ENCODE results near the gene RMND5B.
A peak's percentile ranks its signal among the peaks of the same experiment; 100 is the strongest.

Gene RMND5B

GRCh38 chr5:178093134-178093533, 37.7 kb upstream of the RMND5B start:
- no peak for DNase-seq (ENCODE audit: low read depth)
- TF ChIP-seq, protein P1, sequence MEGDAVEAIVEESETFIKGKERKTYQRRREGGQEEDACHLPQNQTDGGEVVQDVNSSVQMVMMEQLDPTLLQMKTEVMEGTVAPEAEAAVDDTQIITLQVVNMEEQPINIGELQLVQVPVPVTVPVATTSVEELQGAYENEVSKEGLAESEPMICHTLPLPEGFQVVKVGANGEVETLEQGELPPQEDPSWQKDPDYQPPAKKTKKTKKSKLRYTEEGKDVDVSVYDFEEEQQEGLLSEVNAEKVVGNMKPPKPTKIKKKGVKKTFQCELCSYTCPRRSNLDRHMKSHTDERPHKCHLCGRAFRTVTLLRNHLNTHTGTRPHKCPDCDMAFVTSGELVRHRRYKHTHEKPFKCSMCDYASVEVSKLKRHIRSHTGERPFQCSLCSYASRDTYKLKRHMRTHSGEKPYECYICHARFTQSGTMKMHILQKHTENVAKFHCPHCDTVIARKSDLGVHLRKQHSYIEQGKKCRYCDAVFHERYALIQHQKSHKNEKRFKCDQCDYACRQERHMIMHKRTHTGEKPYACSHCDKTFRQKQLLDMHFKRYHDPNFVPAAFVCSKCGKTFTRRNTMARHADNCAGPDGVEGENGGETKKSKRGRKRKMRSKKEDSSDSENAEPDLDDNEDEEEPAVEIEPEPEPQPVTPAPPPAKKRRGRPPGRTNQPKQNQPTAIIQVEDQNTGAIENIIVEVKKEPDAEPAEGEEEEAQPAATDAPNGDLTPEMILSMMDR (IDR thresholded peaks at IDR 0.05; ENCODE audit: insufficient read depth, low read depth, low read length, missing control alignments), result no peak
- no peak overlapping the region for H3K4me3 ChIP-seq (ENCODE audit: low read depth, low read length)

GRCh38 chr5:178094345-178094744, 36.5 kb upstream of the RMND5B start:
- DNase-seq (ENCODE audit: low read depth), result no peak
- H3K4me3 ChIP-seq (ENCODE audit: low read depth, low read length), result no peak overlapping the region
- TF ChIP-seq, protein P1 (IDR thresholded peaks at IDR 0.05; ENCODE audit: insufficient read depth, low read depth, low read length, missing control alignments), result no peak

DNA sequence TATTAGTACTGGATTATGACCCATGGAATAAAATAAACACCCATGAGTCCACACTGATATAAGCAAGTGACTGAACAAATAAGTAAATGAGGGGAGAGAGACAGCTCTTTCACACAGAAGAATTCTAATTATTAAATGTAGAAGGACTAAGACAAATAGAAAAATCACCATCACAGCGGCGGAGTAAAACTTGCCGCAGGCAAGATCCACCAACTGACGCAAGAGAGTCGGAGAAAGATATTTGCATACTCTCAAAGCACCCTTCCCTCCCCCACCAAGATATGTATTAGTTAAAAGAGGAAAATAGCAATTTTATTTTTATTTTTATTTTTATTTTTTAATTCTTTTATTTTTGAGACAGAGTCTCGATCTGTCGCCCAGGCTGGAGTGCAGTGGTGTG, 32.1 kb upstream of the RMND5B start:
- no peak for DNase-seq (ENCODE audit: low read depth)
- no peak overlapping the region for H3K4me3 ChIP-seq (ENCODE audit: low read depth, low read length)
- TF ChIP-seq, protein P1 (IDR thresholded peaks at IDR 0.05; ENCODE audit: insufficient read depth, low read depth, low read length, missing control alignments), result no peak

DNA sequence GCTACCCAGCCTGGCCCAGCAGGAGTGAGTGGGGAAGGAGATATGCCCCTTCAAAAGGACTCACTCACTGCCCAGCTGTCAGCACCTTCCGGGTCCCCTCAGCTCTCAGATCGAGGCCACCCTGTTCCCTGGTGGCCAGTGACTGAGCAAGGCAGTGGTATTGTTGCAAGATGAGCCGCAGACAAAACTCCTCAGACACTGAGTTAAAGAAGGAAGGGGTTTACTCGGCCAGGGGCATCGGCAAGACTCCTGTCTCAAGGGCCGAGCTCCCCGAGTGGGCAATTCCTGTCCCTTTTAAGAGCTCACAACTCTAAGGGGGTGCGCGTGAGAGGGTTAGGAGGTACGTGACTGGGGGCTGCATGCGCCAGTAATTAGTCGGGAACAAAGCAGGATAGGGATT, 27.2 kb upstream of the RMND5B start:
- H3K4me3 ChIP-seq (ENCODE audit: low read depth, low read length), result no peak overlapping the region
- no peak for DNase-seq (ENCODE audit: low read depth)
- TF ChIP-seq, protein P1 (IDR thresholded peaks at IDR 0.05; ENCODE audit: insufficient read depth, low read depth, low read length, missing control alignments), result no peak

DNA sequence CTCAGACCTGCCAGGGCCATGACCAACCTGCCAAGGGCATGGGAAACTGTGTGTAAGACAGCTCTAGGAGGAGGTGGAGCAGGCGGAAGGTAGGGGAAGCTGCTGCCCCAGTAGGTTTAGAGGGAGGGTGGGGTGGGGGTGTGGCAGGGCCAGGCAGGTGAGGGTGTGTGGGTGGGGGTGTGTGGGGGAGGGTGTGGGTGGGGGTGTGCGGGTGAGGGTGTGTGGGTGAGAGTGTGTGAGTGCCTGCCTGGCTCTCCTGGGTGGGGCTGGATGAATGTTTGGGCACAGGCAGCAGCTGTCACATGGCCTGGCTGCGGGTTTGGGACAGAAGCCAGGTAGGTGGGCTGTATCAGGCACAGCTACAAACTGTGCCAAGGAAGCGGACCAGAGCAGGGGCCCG, 26.3 kb upstream of the RMND5B start:
- no peak for DNase-seq (ENCODE audit: low read depth)
- no peak overlapping the region for H3K4me3 ChIP-seq (ENCODE audit: low read depth, low read length)
- TF ChIP-seq, protein P1 (IDR thresholded peaks at IDR 0.05; ENCODE audit: insufficient read depth, low read depth, low read length, missing control alignments), result no peak

DNA sequence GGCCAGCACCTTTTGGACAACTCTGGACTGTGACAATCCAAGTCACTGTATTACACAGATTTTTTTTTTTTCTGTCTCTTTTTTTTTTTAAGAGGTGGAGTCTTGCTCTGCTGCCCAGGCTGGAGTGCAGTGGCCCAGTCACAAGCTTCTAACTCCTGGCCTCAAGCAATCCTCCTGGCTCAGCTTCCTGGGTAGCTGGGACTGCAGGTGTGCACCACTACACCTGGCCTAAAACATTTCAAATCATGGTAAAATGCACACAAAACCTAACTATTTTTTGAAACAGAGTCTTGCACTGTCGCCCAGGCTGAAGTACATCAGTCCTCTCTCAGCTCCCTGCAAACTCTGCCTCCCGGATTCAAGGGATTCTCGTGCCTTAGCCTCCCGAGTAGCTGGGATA, 24.7 kb upstream of the RMND5B start:
- TF ChIP-seq, protein P1 (IDR thresholded peaks at IDR 0.05; ENCODE audit: insufficient read depth, low read depth, low read length, missing control alignments), result no peak
- DNase-seq (ENCODE audit: low read depth), result no peak
- H3K4me3 ChIP-seq (ENCODE audit: low read depth, low read length), result no peak overlapping the region

- TF ChIP-seq, protein P1 (IDR thresholded peaks at IDR 0.05; ENCODE audit: insufficient read depth, low read depth, low read length, missing control alignments), result no peak
- H3K4me3 ChIP-seq (ENCODE audit: low read depth, low read length), result no peak overlapping the region
- peak; percentile 48 for DNase-seq (ENCODE audit: low read depth)
These were observed 24.1 kb upstream of the RMND5B start for GRCh38 chr5:178106556-178107239.
